ENCODE data around the gene AP2A2.

AP2A2 gene

GRCh38 chr11:884578-885070 is 41.0 kb upstream of the AP2A2 start:
- DNase-seq (ENCODE audit: low read depth), result no peak
- no peak overlapping the region for H3K4me3 ChIP-seq (ENCODE audit: control insufficient read depth, low read depth, low read length)
- TF ChIP-seq CTCF (conservative IDR thresholded peaks at IDR 0.05; ENCODE audit: control insufficient read depth, insufficient read depth, low read depth, low read length), result no peak

- no peak overlapping the region for H3K4me3 ChIP-seq (ENCODE audit: control insufficient read depth, low read depth, low read length)
- no peak for DNase-seq (ENCODE audit: low read depth)
- TF ChIP-seq CTCF (conservative IDR thresholded peaks at IDR 0.05; ENCODE audit: control insufficient read depth, insufficient read depth, low read depth, low read length), result no peak
Measured at GRCh38 chr11:886568-886967, 39.1 kb upstream of the AP2A2 start.

GRCh38 chr11:887589-887988 is 38.1 kb upstream of the AP2A2 start:
- H3K4me3 ChIP-seq (ENCODE audit: control insufficient read depth, low read depth, low read length), result no peak overlapping the region
- no peak for TF ChIP-seq CTCF (conservative IDR thresholded peaks at IDR 0.05; ENCODE audit: control insufficient read depth, insufficient read depth, low read depth, low read length)
- no peak for DNase-seq (ENCODE audit: low read depth)

GRCh38 chr11:888310-889212 is 37.1 kb upstream of the AP2A2 start:
- no peak overlapping the region for H3K4me3 ChIP-seq (ENCODE audit: control insufficient read depth, low read depth, low read length)
- no peak for DNase-seq (ENCODE audit: low read depth)
- no peak for TF ChIP-seq CTCF (conservative IDR thresholded peaks at IDR 0.05; ENCODE audit: control insufficient read depth, insufficient read depth, low read depth, low read length)

GRCh38 chr11:889257-889656 is 36.4 kb upstream of the AP2A2 start:
- no peak overlapping the region for H3K4me3 ChIP-seq (ENCODE audit: control insufficient read depth, low read depth, low read length)
- no peak for DNase-seq (ENCODE audit: low read depth)
- no peak for TF ChIP-seq CTCF (conservative IDR thresholded peaks at IDR 0.05; ENCODE audit: control insufficient read depth, insufficient read depth, low read depth, low read length)

- DNase-seq (ENCODE audit: low read depth), result no peak
- no peak for TF ChIP-seq CTCF (conservative IDR thresholded peaks at IDR 0.05; ENCODE audit: control insufficient read depth, insufficient read depth, low read depth, low read length)
- no peak overlapping the region for H3K4me3 ChIP-seq (ENCODE audit: control insufficient read depth, low read depth, low read length)
Measured at GRCh38 chr11:889687-890475, 35.8 kb upstream of the AP2A2 start.
